Hematopoietic multipotent progenitor cell (in vitro differentiated cells): ENCODE data around the gene TBC1D13. TPM values are rescaled to one million over a fixed set of nuclear protein-coding genes. Genes with fewer than 3 reads are reported as not detected.
"Not testable (repeated sequence)": the region's sequence is repeated elsewhere in the genome, so short reads cannot be mapped to it uniquely, and the experiment has no call there.

Experiments used
- DNase-seq, 3 donors: peaks; one replicate each; pipeline ENCODE4 v3.0.0-alpha.2; 2011 to 2015; ENCODE audit warnings: low read depth in 2 of 3, low spot score in 2 of 3
- total RNA-seq: library from RNA; depleted of rRNA; stranded (reverse); fragments of >200 nt; gene quantifications from one replicate; pipeline ENCODE4 v1.2.3, GENCODE V29; 2012

Gene TBC1D13
- 21.3 TPM for total RNA-seq

- DNase-seq, result peak; percentile 66 to 89 (median 86)
Observed at GRCh38 chr9:128786681-128787601, at the start of gene TBC1D13. Gene TBC1D13, plus strand, starts transcription at chr9:128787253. Its CDS starts 101 bp downstream, at chr9:128787354.

- DNase-seq, result no peak
Observed at GRCh38 chr9:128742401-128742800, 44.7 kb upstream of the TBC1D13 start.

- DNase-seq, result no peak
Observed at GRCh38 chr9:128743421-128743820, 43.6 kb upstream of the TBC1D13 start.

GRCh38 chr9:128747241-128747640 is 39.8 kb upstream of the TBC1D13 start:
- no peak for DNase-seq

GRCh38 chr9:128750926-128751595 is 36.0 kb upstream of the TBC1D13 start:
- DNase-seq, result no peak

GRCh38 chr9:128753627-128754026 is 33.4 kb upstream of the TBC1D13 start:
- DNase-seq, result no peak

- no peak for DNase-seq
Observed at GRCh38 chr9:128757602-128758001, 29.5 kb upstream of the TBC1D13 start.

- DNase-seq, result peak in 1 of 3 donors; percentile 30
Observed at GRCh38 chr9:128762671-128763449, 24.2 kb upstream of the TBC1D13 start.

GRCh38 chr9:128764361-128764760 is 22.7 kb upstream of the TBC1D13 start:
- peak in 2 of 3 donors; percentile 38 to 68 for DNase-seq

GRCh38 chr9:128765499-128765898 is 21.6 kb upstream of the TBC1D13 start:
- DNase-seq, result no peak

GRCh38 chr9:128768606-128769005 is 18.4 kb upstream of the TBC1D13 start:
- DNase-seq, result no peak

GRCh38 chr9:128770286-128771030 is 16.6 kb upstream of the TBC1D13 start:
- DNase-seq, result no peak

GRCh38 chr9:128771094-128771721 is 15.8 kb upstream of the TBC1D13 start:
- peak; percentile 16 to 58 (median 40) for DNase-seq

- DNase-seq, result peak; percentile 83 to 95 (median 91)
Observed at GRCh38 chr9:128771745-128772519, 15.1 kb upstream of the TBC1D13 start, which contains the start of gene ZER1. Gene ZER1, minus strand, starts transcription at chr9:128771927. Its CDS starts 16,362 bp downstream, at chr9:128755565.

- DNase-seq, result no peak
Observed at GRCh38 chr9:128773049-128773448, 14.0 kb upstream of the TBC1D13 start.

GRCh38 chr9:128774804-128775203 is 12.2 kb upstream of the TBC1D13 start:
- DNase-seq, result no peak

GRCh38 chr9:128780093-128780492 is 7.0 kb upstream of the TBC1D13 start:
- DNase-seq, result not testable (repeated sequence)

GRCh38 chr9:128781187-128782070 is 5.6 kb upstream of the TBC1D13 start:
- peak in 2 of 3 donors; percentile 9 to 36 for DNase-seq
